ENCODE measurements around the gene CBFA2T2. TPM values are rescaled to one million over a fixed set of nuclear protein-coding genes. Genes with fewer than 3 reads are reported as not detected.

Gene CBFA2T2
- total RNA-seq, 1 donor from 2014 or later, result 15.7 TPM

GRCh38 chr20:33681288-33681687 lies 191.4 kb downstream of the CBFA2T2 start:
- Histone ChIP-seq H3K36me3 (no peaks in the 10 kb centered on the region), H3K27me3 (no peaks in the 10 kb centered on the region), H3K4me1 (peaks cover 9% of the 10 kb centered on the region), H3K27ac (no peak overlapping the region), H3K4me3 (no peak overlapping the region), H3K9me3 (no peaks in the 10 kb centered on the region)
- TF ChIP-seq CTCF (IDR thresholded peaks at IDR 0.05), result no peak
- ATAC-seq (no peak), DNase-seq (no peak)
- intact Hi-C loops (cut with DNase I), result no loop called here

- TF ChIP-seq CTCF (IDR thresholded peaks at IDR 0.05), result no peak
- DNase-seq, result no peak
- Histone ChIP-seq H3K9me3 (no peaks in the 10 kb centered on the region), H3K36me3 (no peaks in the 10 kb centered on the region), H3K4me1 (peaks cover 11% of the 10 kb centered on the region), H3K27me3 (no peaks in the 10 kb centered on the region), H3K27ac (no peak overlapping the region), H3K4me3 (no peak overlapping the region)
- intact Hi-C loops (cut with DNase I), result no loop called here
- no peak for ATAC-seq
These were observed 191.9 kb downstream of the CBFA2T2 start for GRCh38 chr20:33681728-33682353.

GRCh38 chr20:33684533-33685327 lies 194.8 kb downstream of the CBFA2T2 start:
- Histone ChIP-seq H3K4me1 (peaks cover 18% of the 10 kb centered on the region), H3K4me3 (no peak overlapping the region), H3K36me3 (no peaks in the 10 kb centered on the region), H3K27me3 (no peaks in the 10 kb centered on the region), H3K9me3 (no peaks in the 10 kb centered on the region), H3K27ac (no peak overlapping the region)
- TF ChIP-seq CTCF (IDR thresholded peaks at IDR 0.05), result no peak
- intact Hi-C loops (cut with DNase I), result no loop called here
- ATAC-seq, result no peak
- no peak for DNase-seq

GRCh38 chr20:33685328-33686099 lies 195.6 kb downstream of the CBFA2T2 start:
- no peaks in the 10 kb centered on the region for H3K27me3 ChIP-seq
- H3K4me1 ChIP-seq, result peaks cover 18% of the 10 kb centered on the region
- H3K4me3 ChIP-seq, result peak overlapping the region; percentile 35
- no peaks in the 10 kb centered on the region for H3K9me3 ChIP-seq
- DNase-seq, result no peak
- H3K27ac ChIP-seq, result no peak overlapping the region
- intact Hi-C loops (cut with DNase I), result no loop called here
- H3K36me3 ChIP-seq, result no peaks in the 10 kb centered on the region
- no peak for TF ChIP-seq CTCF (IDR thresholded peaks at IDR 0.05)
- ATAC-seq, result peak; percentile 3

- H3K36me3 ChIP-seq, result no peaks in the 10 kb centered on the region
- ATAC-seq (peak; percentile 99), DNase-seq (peak; percentile 98)
- intact Hi-C loops (cut with DNase I), result no loop called here
- peak within 1 kb of the TSS; percentile 35 for H3K4me3 ChIP-seq
- no peaks in the 10 kb centered on the region for H3K9me3 ChIP-seq
- H3K4me1 ChIP-seq, result peaks cover 18% of the 10 kb centered on the region
- H3K27me3 ChIP-seq, result no peaks in the 10 kb centered on the region
- TF ChIP-seq CTCF (IDR thresholded peaks at IDR 0.05), result peak; percentile 45
- H3K27ac ChIP-seq, result no peak within 1 kb of the TSS
These were observed 196.4 kb downstream of the CBFA2T2 start, which contains the start of gene E2F1 for GRCh38 chr20:33686100-33686983. Gene E2F1 (minus strand): TSS chr20:33686385. CDS start chr20:33686264, 121 bp downstream.

Data from upper lobe of right lung (tissue), 1 donor.